Measurements from ENCODE around the gene TBC1D17.

The TBC1D17 gene

DNA sequence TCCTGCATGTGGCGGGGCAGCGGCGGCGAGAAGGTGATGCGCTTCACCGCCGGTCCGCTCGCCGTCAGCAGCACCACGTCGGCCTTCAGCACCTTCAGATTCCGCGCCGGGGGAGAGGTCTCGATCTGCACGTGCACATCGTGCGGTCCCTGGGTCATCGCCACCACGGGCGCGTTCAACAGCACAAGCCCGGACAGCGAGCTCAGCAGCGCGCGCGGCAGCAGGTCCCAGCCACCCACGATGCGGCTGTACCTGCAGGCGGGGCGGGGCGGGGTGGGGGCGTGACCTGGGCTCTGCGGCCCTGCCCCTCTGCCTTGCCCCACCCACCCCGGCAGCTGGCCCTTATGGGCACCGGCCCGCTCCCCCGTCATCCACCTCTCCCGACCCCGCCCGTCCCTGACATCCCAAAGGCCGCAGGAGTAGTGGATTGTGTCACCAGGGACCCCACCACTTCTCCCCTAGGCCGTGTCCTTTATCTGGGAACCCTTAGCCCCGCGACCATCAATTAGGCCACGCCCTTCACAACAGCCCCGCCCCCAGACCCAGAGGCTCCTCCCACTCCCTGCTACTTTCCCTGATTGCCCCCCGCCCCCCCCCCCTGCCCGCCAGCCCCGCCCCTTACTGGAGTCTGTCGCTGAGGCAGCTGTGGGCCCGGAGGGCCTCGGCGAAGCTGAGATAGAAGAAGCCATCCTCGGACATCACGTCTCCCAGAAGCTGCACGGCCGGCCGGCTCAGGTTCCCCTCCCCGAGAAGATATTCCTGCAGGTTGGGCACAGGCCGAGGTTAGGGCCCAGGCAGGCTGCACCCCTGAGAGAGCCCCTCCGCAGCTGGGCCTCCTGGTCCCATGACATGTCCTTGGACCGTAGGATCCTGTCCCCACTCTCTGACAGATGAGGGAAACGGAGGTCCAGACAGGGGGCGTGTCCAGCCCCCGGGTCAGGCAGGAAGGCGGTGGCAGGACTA is 13.1 kb downstream of the TBC1D17 start:
- peak; percentile 28 to 37 for DNase-seq (ENCODE audit: low read depth in 2 of 2, low spot score in 1 of 2)

DNA sequence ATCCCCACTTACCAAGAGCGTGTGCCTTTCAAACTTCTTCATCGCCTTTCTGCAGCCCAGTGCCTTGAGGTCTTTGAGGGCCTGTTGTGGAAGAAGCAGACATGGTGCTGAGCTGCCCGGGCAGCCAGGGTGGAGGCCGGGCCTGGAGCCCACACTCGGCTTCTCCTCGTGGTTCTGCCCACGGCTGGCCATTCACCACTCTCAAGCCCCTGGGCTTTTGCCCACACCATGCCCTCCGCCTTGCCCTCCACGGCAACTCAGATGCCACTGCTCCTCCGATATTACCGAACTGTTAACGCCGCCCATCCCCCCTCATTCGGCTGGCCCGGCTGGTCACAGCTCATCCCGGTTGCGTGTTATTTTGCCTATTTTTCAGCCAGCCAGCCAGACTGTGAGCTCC is 13.9 kb downstream of the TBC1D17 start:
- no peak for DNase-seq (ENCODE audit: low read depth in 2 of 2, low spot score in 1 of 2)

- DNase-seq (ENCODE audit: low read depth in 2 of 2, low spot score in 1 of 2), result no peak
Measured at GRCh38 chr19:49892716-49893115, 15.2 kb downstream of the TBC1D17 start.

GRCh38 chr19:49894011-49894664 is 16.6 kb downstream of the TBC1D17 start:
- no peak for DNase-seq (ENCODE audit: low read depth in 2 of 2, low spot score in 1 of 2)

- DNase-seq (ENCODE audit: low read depth in 2 of 2, low spot score in 1 of 2), result no peak
Measured at GRCh38 chr19:49894879-49895565, 17.5 kb downstream of the TBC1D17 start.

DNA sequence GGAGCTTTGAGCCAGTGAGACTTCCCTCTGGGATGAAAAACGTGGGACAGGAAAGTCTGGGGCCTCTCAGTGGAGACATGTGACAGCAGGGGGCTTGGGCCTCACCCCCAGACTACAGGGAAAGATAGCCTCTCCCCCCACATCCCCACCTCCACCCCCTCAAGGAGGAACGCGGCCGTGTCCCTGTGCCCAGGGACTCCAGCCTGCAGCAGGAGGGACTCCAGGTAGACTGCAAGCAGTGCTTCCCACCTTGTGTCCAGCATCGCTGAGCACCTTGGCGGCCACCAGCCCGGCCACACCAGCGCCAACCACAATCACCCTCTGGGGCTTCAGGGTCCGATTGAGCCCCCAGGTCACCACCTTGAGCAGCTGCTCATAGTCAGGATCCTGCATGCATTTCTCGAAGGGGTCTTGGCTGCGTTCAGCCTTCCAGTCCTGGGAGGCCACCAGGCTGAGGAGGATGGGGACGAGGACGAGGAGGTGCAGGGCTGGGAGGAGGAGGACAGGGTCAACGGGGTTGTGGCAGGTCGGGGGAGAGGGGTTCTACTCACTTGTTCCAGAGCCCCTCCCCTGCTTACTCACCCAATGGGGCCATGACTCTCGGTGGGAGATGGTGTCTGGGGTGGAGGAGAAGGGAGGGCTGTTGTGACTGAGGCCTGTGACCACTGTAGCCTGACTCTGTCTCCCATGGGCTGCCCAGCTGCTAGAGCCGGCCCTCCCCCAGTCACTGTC is 18.2 kb downstream of the TBC1D17 start:
- DNase-seq (ENCODE audit: low read depth in 2 of 2, low spot score in 1 of 2), result no peak

DNA sequence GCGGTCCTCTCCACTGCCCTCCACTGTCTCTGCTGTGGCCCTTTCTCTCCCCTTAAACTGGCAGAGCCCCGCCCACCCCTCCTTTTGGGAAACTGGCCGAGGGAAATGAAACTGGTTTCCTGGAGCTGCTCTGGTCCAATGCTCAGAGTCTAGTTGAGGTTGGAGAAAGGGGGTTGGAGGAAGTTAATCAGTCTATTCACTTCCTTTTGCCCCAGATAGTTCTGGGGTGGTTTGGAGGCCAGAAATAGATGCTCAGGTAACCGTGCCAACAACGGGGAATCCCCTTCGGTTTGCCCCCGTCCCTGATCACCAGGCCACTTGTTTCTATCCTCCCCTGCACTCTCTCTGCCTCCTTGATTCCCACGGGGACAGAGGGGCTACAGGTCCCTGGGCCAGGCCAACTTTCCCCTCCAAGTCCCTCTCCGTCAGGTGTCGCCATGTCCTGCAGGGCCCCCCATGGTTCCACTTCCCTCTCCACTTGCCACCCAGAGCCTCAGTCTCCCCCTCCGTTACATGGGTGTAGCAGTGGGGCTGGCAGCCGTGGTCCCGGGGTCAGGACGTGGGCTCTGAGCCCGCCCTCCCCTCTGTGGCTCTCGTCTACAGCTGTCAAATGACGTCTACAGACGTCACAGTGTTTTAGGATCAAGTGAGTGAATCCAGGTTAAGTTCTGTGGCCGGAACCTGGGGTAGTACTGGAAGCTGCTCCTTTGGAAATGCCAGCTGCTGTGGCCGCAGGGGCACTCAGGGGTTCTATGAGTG is 19.5 kb downstream of the TBC1D17 start, which contains the start of gene IL4I1:
IL4I1 (minus strand) TSS at position 25 of the 759 bp plus-strand sequence. CDS start 727 bp downstream, outside the sequence.
- peak in 1 of 2 donors; percentile 38 for DNase-seq (ENCODE audit: low read depth in 2 of 2, low spot score in 1 of 2)

GRCh38 chr19:49904136-49904535 is 26.6 kb downstream of the TBC1D17 start:
- no peak for DNase-seq (ENCODE audit: low read depth in 2 of 2, low spot score in 1 of 2)

GRCh38 chr19:49906879-49907564 is 29.5 kb downstream of the TBC1D17 start:
- no peak for DNase-seq (ENCODE audit: low read depth in 2 of 2, low spot score in 1 of 2)

DNA sequence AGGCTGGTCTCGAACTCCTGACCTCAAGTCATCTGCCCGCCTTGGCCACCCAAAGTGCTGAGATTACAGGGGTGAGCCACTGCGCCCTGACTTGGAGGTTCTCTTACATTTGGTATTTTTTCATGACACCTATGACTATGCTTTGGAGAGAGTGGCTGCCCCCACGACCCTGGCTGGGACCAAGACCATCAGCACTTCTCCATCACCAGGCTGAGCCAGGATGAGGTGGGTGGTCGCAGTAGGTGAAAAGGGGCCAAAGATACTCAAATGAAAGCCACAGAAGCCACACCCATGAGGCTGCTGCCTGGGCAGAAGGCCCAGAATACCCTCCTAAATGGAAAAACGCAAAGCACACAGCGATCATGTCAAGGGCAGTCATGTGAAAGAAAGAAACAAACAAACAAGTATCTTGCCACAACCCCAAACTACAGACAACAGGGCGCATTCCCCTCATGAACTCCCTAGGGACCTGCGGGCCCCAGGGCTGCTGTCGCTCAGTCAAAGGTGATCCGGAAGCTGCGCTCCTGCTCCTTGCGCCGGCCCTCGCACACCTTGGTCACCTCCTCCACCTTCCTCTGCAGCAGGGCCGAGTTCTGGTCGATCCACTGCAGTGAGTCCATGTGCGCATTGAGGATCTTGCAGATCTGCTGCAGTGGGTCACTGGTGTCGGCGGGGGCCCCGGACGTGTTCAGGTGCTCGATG is 30.4 kb downstream of the TBC1D17 start:
- no peak for DNase-seq (ENCODE audit: low read depth in 2 of 2, low spot score in 1 of 2)

- no peak for DNase-seq (ENCODE audit: low read depth in 2 of 2, low spot score in 1 of 2)
Measured at GRCh38 chr19:49908480-49909420, 31.2 kb downstream of the TBC1D17 start.

GRCh38 chr19:49910179-49910578 is 32.7 kb downstream of the TBC1D17 start:
- DNase-seq (ENCODE audit: low read depth in 2 of 2, low spot score in 1 of 2), result no peak

- no peak for DNase-seq (ENCODE audit: low read depth in 2 of 2, low spot score in 1 of 2)
Measured at GRCh38 chr19:49911381-49912145, 34.1 kb downstream of the TBC1D17 start.

GRCh38 chr19:49912965-49913685 is 35.6 kb downstream of the TBC1D17 start:
- no peak for DNase-seq (ENCODE audit: low read depth in 2 of 2, low spot score in 1 of 2)

DNA sequence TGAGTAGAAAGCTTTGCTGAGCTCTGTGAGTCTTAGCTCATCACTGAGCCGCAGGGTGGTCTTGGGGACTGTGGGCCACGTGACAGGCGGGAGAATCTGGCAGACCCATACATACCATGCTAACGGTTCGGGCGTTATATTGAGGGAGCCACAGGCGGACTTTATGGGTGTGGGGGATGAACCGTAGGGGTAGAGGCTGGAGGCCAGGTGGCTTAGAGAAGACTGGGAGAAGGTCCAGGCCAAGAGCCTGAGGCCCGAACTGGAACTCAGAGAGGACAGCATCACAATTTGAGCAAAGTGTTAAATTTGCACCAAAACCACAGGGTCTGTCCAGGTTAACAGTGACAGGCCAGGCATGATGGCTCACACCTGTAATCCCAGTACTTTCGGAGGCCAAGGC is 36.2 kb downstream of the TBC1D17 start:
- DNase-seq (ENCODE audit: low read depth in 2 of 2, low spot score in 1 of 2), result no peak

DNA sequence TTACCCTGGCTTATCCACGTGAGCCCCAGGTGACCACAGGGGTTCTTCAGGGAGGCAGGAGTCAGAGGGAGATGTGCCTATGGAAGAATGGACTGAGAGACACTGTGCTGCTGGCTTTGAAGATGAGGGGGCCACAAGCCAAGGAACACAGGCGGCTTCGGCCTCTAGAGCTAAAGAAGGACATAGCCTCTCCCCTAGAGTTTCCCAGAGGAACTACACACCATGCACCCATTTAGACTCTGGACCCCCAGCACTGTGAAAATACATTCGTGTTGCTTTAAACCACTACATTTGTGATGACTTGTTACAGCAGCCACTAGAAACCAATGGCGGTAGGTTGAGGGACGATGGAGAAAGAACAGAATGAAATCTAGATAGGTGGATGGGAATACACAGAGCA is 37.8 kb downstream of the TBC1D17 start:
- no peak for DNase-seq (ENCODE audit: low read depth in 2 of 2, low spot score in 1 of 2)
